Fibroblast of mammary gland (primary cell): ENCODE data around the gene HNF1A.

Experiments used
- DNase-seq: peaks from one replicate; pipeline ENCODE4 v3.0.0-alpha.2; 2010; ENCODE audit warnings: low read depth
- H3K4me3 ChIP-seq: 2 replicates; pipeline ENCODE4 v1.5.1; 2011; ENCODE audit warnings: low read depth, mild to moderate bottlenecking, low read length, moderate library complexity; ENCODE audit not compliant: control insufficient read depth
- CTCF ChIP-seq: conservative IDR thresholded peaks from 2 replicates; pipeline ENCODE4 v1.5.1; 2011; ENCODE audit warnings: low read depth, low read length, inconsistent platforms; ENCODE audit not compliant: control insufficient read depth, insufficient read depth

HNF1A gene

DNA sequence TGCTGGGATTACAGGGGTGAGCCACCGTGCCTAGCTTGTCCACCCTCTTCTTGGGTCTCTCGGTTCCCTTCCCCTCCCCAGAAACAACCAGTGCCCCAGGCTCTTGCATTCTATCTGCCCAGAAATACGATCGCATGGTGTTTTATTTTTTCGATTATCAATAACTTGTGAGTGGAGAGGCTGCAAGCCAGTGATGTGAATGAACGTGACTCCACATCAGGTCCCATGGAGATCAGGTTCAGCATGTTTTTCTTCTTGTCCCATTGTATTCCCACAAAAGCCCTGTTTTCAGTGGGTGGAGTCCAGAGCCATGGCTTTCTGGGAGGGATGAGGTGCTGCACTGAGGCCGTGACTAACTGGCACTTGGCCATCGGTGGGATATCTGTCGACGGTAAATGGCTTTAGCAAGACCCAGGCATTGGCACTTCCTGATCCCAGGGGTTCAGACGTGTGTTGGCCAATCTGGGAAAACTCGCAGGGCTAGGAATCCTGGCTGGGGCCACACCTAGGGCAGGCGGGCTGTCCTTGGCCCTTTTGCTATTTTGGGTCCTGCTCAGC, 12.7 kb upstream of the HNF1A start:
- no peak for TF ChIP-seq CTCF
- no peak for DNase-seq
- no peak overlapping the region for H3K4me3 ChIP-seq

DNA sequence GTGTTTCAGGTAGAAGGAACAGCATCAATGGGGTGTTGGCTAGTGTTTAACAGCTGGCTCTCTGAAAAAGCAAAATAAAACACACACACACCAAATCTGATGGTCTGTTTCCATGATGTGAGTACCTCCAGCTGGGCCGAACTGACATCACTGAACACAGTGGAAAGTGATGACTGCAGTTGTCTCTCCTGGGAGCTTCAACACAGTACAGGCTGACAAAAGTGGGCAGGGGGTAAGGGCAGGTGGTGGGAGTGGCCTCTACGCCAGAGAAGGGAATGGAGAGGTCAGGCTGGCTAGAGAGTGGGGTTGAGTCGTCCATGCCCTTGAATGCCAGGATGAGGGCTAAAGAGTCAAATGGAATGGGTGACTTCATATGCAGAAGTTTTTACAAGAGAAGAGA, 8.0 kb upstream of the HNF1A start:
- DNase-seq = no peak
- no peak for TF ChIP-seq CTCF
- H3K4me3 ChIP-seq = no peak overlapping the region

GRCh38 chr12:120971299-120972180, 6.8 kb upstream of the HNF1A start:
- DNase-seq = peak; percentile 65
- TF ChIP-seq CTCF = peak; percentile 85

GRCh38 chr12:120972870-120973543, 5.3 kb upstream of the HNF1A start:
- TF ChIP-seq CTCF = no peak
- no peak for DNase-seq
- H3K4me3 ChIP-seq = no peak overlapping the region

More at GRCh38 chr12:120971299-120972180, 6.8 kb upstream of the HNF1A start:
- H3K4me3 ChIP-seq = no peak overlapping the region

DNA sequence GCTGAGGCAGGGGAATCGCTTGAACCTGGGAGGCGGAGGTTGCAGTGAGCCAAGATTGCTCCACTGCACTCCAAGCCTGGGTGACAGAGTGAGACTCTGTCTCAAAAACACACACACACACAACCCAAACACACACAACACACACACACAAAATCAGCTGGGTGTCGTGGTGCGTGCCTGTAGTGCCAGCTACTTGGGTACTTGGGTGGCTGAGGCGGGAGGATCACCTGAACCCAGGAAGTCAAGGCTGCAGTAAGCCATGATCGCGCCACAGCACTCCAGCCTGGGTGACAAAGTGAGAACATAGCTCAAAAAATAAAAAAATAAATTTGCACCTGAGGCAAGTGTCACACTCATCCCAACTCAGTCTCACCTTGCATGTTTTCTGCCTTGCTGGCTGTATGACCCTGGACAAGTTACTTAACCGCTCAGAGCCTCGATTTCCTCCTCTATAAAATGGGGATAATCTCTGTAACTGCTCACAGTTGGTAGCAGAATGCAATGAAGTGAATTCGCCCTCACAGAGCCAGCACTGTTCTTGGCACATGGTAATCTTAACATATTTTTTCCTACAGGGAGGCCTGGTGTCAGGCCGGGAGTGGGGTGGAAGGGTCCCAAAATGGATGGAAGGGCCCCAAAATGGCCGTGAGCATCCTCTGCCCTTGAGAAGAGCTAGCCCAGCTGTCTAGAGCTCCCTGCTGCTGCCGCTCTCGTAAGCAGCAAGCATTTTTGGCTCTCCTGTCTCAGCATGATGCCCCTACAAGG, 630 bp upstream of the HNF1A start:
- no peak for TF ChIP-seq CTCF
- no peak for DNase-seq
- no peak overlapping the region for H3K4me3 ChIP-seq

DNA sequence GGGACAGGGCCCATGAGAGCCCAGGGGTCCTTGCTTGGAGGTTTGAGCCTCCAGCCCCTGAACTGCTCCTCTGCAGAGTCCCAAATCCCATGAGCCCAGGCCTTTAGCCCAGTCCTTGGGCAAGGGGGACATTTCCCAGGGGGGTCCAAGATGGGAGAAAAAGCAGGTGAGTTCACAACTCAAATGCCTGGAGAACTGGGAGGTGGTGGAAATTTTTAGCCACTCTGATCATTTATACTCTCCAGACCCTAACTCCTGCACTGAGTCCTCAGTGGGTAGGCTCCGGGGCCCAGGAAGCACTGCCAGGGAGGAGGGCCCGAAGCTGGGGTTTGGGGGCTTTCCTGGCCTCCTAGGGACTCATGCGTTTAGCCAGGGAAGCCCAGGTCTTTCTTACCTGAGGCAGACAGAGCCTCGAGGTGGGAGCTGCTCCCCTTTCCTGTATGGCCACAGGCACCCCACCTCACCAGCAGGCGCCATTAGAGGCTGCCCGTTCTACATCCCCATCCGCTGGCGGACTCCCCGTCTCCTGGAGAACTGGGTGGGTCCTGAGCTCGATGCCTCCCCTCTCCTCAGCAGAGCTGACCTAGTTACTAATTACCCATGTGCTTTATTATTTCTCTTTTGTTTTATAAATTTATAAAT, 998 bp downstream of the HNF1A start:
- H3K4me3 ChIP-seq = no peak overlapping the region
- no peak for DNase-seq
- no peak for TF ChIP-seq CTCF
